ENCODE data around the gene METTL9. TPM values are rescaled to one million over a fixed set of nuclear protein-coding genes. Genes with fewer than 3 reads are reported as not detected.
"Not testable (repeated sequence)": the region's sequence is repeated elsewhere in the genome, so short reads cannot be mapped to it uniquely, and the experiment has no call there.

Gene METTL9
- total and polyA plus RNA-seq, 12 donors = 35.7 to 398 (median 212) TPM

DNA sequence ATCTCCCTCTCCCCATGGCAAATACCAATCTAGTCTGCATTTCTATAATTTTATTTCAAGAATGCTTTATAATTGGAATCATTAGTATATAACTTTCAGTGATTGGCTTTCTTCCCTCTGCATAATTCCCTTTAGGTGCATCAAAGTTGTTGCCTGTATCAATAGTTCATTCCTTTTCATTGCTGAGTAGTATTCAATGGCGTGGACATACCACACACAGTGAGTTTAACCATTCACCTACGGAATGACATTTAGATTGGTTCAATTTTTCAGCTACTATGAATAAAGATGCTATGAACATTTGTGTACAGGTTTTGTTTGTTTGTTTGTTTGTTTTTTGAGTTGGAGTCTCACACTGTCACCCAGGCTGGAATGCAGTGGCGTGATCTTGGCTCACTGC is 74.1 kb downstream of the METTL9 start:
- H3K27ac ChIP-seq = no peak overlapping the region
- no peak overlapping the region for H3K4me3 ChIP-seq
- no peaks in the 10 kb centered on the region for H3K36me3 ChIP-seq (replicated peaks in 1 of 2)
- TF ChIP-seq POLR2A (IDR thresholded peaks at IDR 0.05) = no peak
- TF ChIP-seq, protein P1, sequence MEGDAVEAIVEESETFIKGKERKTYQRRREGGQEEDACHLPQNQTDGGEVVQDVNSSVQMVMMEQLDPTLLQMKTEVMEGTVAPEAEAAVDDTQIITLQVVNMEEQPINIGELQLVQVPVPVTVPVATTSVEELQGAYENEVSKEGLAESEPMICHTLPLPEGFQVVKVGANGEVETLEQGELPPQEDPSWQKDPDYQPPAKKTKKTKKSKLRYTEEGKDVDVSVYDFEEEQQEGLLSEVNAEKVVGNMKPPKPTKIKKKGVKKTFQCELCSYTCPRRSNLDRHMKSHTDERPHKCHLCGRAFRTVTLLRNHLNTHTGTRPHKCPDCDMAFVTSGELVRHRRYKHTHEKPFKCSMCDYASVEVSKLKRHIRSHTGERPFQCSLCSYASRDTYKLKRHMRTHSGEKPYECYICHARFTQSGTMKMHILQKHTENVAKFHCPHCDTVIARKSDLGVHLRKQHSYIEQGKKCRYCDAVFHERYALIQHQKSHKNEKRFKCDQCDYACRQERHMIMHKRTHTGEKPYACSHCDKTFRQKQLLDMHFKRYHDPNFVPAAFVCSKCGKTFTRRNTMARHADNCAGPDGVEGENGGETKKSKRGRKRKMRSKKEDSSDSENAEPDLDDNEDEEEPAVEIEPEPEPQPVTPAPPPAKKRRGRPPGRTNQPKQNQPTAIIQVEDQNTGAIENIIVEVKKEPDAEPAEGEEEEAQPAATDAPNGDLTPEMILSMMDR (IDR thresholded peaks at IDR 0.05) = no peak
- intact Hi-C loops (cut with DNase I) = no loop called here
- 91 to 96% (median 95%) methylated on average over 3 of the region's 3 CpGs for WGBS, 4 donors
- H3K27me3 ChIP-seq = no peaks in the 10 kb centered on the region
- no peaks in the 10 kb centered on the region for H3K9me3 ChIP-seq (replicated peaks in 1 of 3)
- no peaks in the 10 kb centered on the region for H3K4me1 ChIP-seq (replicated peaks in 1 of 2)
- DNase-seq = no peak

DNA sequence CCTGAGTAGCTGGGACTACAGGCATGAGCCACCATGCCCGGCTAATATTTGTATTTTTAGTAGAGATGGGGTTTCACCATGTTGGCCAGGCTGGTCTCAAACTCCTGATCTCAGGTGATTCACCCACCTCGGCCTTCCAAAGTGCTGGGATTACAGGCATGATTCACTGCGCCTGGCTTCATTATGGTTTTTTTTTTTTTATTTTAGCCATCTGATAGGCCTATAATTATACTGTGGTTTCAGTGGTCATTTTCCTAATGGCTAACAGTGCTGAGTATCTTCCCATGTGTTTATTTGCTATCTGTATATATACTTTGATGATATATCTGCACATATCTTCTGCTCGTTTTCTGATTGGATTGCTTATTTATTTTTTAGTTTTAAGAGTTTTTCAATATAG is 75.1 kb downstream of the METTL9 start:
- H3K4me1 ChIP-seq (replicated peaks in 1 of 2); H3K4me3 ChIP-seq; H3K9me3 ChIP-seq (replicated peaks in 1 of 3); H3K27ac ChIP-seq; intact Hi-C loops (cut with DNase I); H3K27me3 ChIP-seq; DNase-seq; H3K36me3 ChIP-seq (replicated peaks in 1 of 2): not testable (repeated sequence)
- 84 to 96% (median 87%) methylated on average over 4 of the region's 4 CpGs for WGBS, 4 donors

DNA sequence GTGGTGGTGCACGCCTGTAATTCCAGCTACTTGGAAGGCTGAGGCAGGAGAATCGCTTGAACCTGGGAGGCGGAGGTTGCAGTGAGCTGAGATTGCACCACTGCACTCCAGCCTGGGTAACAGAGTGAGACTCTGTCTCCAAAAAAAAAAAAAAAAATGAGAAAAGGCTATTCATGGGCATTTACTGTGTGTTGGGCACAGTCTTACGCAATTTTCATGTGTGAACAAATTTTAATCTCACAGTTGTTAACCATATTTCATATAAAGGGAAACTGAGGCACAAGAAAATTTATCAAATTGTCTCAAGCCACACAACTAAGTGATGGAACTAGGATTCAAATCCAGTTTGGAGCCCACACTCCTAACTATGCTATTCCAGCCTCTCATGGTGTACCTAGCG is 81.3 kb downstream of the METTL9 start:
- intact Hi-C loops (cut with DNase I); H3K9me3 ChIP-seq (replicated peaks in 1 of 3); DNase-seq; H3K4me3 ChIP-seq; H3K27me3 ChIP-seq; H3K36me3 ChIP-seq (replicated peaks in 1 of 2); H3K4me1 ChIP-seq (replicated peaks in 1 of 2); H3K27ac ChIP-seq: not testable (repeated sequence)
- 87 to 91% (median 89%) methylated on average over 5 of the region's 5 CpGs for WGBS, 4 donors

DNA sequence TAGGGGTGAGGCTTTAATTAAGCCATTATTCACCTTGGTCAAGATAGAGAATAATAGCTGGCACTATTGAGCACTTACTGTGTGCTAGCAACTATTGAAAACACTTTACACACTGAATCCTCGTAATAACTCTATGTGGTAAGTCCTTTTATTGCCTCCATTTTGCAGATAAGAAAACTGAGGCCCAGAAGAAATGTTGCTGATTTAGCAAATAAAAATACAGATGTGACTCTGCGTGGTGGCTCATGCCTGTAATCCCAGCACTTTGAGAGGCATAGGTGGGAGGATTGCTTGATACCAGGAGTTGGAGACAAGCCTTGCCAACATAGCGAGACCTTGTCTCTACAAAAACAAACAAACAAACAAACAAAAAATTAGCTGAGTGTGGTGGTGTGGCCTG is 83.8 kb downstream of the METTL9 start:
- no peak overlapping the region for H3K4me3 ChIP-seq
- TF ChIP-seq POLR2A (IDR thresholded peaks at IDR 0.05) = no peak
- TF ChIP-seq, protein P1 (IDR thresholded peaks at IDR 0.05) = no peak
- no peaks in the 10 kb centered on the region for H3K27me3 ChIP-seq
- no peaks in the 10 kb centered on the region for H3K36me3 ChIP-seq (replicated peaks in 1 of 2)
- 85 to 92% (median 86%) methylated on average over 3 of the region's 3 CpGs for WGBS, 4 donors
- DNase-seq = no peak
- intact Hi-C loops (cut with DNase I) = no loop called here
- H3K9me3 ChIP-seq (replicated peaks in 1 of 3) = no peaks in the 10 kb centered on the region
- H3K27ac ChIP-seq = no peak overlapping the region
- H3K4me1 ChIP-seq (replicated peaks in 1 of 2) = no peaks in the 10 kb centered on the region

DNA sequence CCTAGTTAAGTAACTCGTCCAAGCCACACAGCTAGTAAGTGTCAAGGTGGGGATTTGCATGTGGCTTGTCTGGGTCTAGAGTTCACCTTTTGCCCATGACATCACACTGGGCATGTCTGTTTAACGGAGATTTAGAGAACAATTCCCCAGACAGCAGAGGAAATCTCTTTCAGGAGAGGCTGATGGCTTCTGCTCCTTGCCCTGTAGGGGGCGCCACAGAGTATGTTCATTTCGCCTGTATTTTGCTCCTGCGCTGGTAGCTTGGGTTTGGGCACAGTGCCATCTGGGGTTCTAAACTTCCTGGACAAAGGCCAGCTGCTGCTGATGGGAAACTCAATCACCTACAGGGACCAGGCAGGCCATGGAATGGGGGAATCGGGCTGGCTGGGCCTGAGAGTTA is 84.8 kb downstream of the METTL9 start:
- H3K9me3 ChIP-seq (replicated peaks in 1 of 3) = no peaks in the 10 kb centered on the region
- H3K27me3 ChIP-seq = no peaks in the 10 kb centered on the region
- intact Hi-C loops (cut with DNase I) = no loop called here
- H3K36me3 ChIP-seq (replicated peaks in 1 of 2) = no peaks in the 10 kb centered on the region
- no peaks in the 10 kb centered on the region for H3K4me1 ChIP-seq (replicated peaks in 1 of 2)
- TF ChIP-seq, protein P1 (IDR thresholded peaks at IDR 0.05) = peak in 1 of 6 experiments; percentile 40
- TF ChIP-seq POLR2A (IDR thresholded peaks at IDR 0.05) = no peak
- no peak overlapping the region for H3K4me3 ChIP-seq
- peak in 4 of 7 donors; percentile 21 to 52 (median 26) for DNase-seq
- WGBS, 4 donors = 27 to 43% (median 39%) methylated on average over 6 of the region's 6 CpGs
- no peak overlapping the region for H3K27ac ChIP-seq
